ENCODE results near the gene GPR101.

GPR101 gene

GRCh38 chrX:137033774-137034507, at the start of gene GPR101:
Gene GPR101 (minus strand): TSS chrX:137033995. CDS start chrX:137031674, 2,321 bp downstream.
- no peak for TF ChIP-seq CTCF (IDR thresholded peaks at IDR 0.05)

GRCh38 chrX:137081239-137081638, 47.4 kb upstream of the GPR101 start:
- no peak for TF ChIP-seq CTCF (IDR thresholded peaks at IDR 0.05)

- TF ChIP-seq CTCF (IDR thresholded peaks at IDR 0.05): no peak
These were observed 38.6 kb upstream of the GPR101 start for GRCh38 chrX:137072396-137072795.

GRCh38 chrX:137071596-137071995, 37.8 kb upstream of the GPR101 start:
- TF ChIP-seq CTCF (IDR thresholded peaks at IDR 0.05): no peak

- TF ChIP-seq CTCF (IDR thresholded peaks at IDR 0.05): no peak
These were observed 33.4 kb upstream of the GPR101 start for GRCh38 chrX:137067147-137067546.

- no peak for TF ChIP-seq CTCF (IDR thresholded peaks at IDR 0.05)
These were observed 29.3 kb upstream of the GPR101 start for GRCh38 chrX:137062915-137063617.

GRCh38 chrX:137058339-137059127, 24.7 kb upstream of the GPR101 start:
- TF ChIP-seq CTCF (IDR thresholded peaks at IDR 0.05): no peak
